Astrocyte of the spinal cord (primary cell): ENCODE data around the gene TMED7.

Experiments
- DNase-seq: peaks from one replicate; pipeline ENCODE4 v3.0.0; 2011; ENCODE audit warnings: low read depth, low spot score
- H3K4me3 ChIP-seq: 2 replicates; pipeline ENCODE4 v1.5.1; 2011; ENCODE audit warnings: low read depth, mild to moderate bottlenecking, low read length, moderate library complexity
- in situ Hi-C: cut with HindIII; loops from 2 replicates; pipeline ENCODE4 v1.10.0; 2017; ENCODE audit warnings: low sequenced_read_pairs
- TF ChIP-seq, protein P1 (sequence below): IDR thresholded peaks from 2 replicates; pipeline ENCODE4 v1.5.1; 2012; ENCODE audit warnings: low read depth, mild to moderate bottlenecking, low read length, inconsistent platforms

TMED7 gene

DNA sequence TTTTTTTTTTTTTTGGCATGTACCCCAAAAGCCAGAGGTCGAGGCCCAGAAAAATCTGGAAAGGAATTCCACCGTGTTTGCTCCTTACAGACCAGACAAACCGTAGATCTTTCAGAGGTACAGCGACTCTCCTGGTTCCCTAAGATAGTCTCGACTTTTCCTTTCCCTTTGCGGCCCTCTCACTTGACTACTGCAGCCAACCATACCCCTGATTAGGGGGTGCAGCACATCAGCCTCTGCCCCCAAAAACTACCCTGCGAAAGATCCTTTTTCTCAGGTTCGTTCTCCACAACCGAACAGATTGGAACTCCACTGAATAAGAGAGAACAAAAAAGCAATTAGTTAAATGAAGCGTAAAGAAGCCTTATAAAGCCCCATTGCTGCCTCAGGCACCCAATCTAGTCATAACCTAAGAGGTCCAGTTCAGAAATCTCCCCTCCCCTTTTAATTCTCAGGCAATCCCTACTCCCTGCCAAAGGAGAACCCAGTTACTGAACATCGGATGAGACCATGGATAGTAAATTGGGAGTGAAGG is 23.2 kb downstream of the TMED7 start:
- peak overlapping the region; percentile 76 for H3K4me3 ChIP-seq
- in situ Hi-C loops, result no loop called here
- TF ChIP-seq, protein P1, sequence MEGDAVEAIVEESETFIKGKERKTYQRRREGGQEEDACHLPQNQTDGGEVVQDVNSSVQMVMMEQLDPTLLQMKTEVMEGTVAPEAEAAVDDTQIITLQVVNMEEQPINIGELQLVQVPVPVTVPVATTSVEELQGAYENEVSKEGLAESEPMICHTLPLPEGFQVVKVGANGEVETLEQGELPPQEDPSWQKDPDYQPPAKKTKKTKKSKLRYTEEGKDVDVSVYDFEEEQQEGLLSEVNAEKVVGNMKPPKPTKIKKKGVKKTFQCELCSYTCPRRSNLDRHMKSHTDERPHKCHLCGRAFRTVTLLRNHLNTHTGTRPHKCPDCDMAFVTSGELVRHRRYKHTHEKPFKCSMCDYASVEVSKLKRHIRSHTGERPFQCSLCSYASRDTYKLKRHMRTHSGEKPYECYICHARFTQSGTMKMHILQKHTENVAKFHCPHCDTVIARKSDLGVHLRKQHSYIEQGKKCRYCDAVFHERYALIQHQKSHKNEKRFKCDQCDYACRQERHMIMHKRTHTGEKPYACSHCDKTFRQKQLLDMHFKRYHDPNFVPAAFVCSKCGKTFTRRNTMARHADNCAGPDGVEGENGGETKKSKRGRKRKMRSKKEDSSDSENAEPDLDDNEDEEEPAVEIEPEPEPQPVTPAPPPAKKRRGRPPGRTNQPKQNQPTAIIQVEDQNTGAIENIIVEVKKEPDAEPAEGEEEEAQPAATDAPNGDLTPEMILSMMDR, result no peak
- DNase-seq, result peak; percentile 51

- TF ChIP-seq, protein P1, result peak; percentile 25
- H3K4me3 ChIP-seq, result peak within 1 kb of the TSS; percentile 76
- DNase-seq, result peak; percentile 74
- in situ Hi-C loops, result no loop called here
These were observed 23.9 kb downstream of the TMED7 start, which contains the start of gene TICAM2 for GRCh38 chr5:115601701-115602590. Gene TICAM2 (minus strand): TSS chr5:115602479. CDS start chr5:115581256, 21,223 bp downstream.

GRCh38 chr5:115600766-115601165 is 25.1 kb downstream of the TMED7 start:
- in situ Hi-C loops, result no loop called here
- H3K4me3 ChIP-seq, result peak overlapping the region; percentile 76
- TF ChIP-seq, protein P1, result no peak
- DNase-seq, result peak; percentile 50

DNA sequence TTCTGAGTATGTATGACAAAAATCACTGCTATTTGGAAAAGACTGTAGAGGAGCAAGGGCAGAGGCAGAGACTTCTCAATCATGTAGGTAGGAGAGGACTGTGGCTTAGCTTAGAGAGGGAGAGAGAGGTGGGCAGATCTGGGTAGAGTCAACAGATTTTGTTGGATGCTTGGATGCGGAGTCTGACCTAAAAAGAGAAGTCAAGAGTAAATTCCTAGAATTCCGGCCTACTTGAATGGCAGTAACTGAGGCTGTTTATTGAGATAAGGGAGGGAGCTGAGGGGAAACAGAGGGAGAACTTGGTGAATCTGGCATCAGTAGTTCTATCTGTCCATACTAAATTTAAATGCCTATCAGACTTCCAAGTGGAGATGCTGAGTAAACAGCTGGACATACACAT is 25.9 kb downstream of the TMED7 start:
- no peak overlapping the region for H3K4me3 ChIP-seq
- TF ChIP-seq, protein P1, result no peak
- DNase-seq, result no peak
- in situ Hi-C loops, result no loop called here

GRCh38 chr5:115599502-115599901 is 26.3 kb downstream of the TMED7 start:
- no peak overlapping the region for H3K4me3 ChIP-seq
- in situ Hi-C loops, result no loop called here
- peak; percentile 36 for DNase-seq
- TF ChIP-seq, protein P1, result no peak

- DNase-seq, result peak; percentile 53
- H3K4me3 ChIP-seq, result no peak overlapping the region
- in situ Hi-C loops, result no loop called here
- TF ChIP-seq, protein P1, result no peak
These were observed 31.4 kb downstream of the TMED7 start for GRCh38 chr5:115594128-115595047.
